H1 (cell line): ENCODE measurements around the gene DUOX1. TPM values are rescaled to one million over a fixed set of nuclear protein-coding genes. Genes with fewer than 3 reads are reported as not detected.

Experiments
- EZH2 ChIP-seq: fragments of 200-600 bp; sonication (generic); IDR thresholded peaks from 2 replicates; pipeline ENCODE4 v1.7.1; 2012; ENCODE audit warnings: low read depth, mild to moderate bottlenecking, moderate library complexity, low read length, inconsistent platforms; ENCODE audit not compliant: severe bottlenecking
- polyA plus RNA-seq, 7 experiments: library from polyadenylated mRNA; depleted of rRNA in 3 of 7; stranded (reverse) in 5 of 7; unstranded in 2 of 7; fragments of >200 nt in 5 of 7; fragments of 200-250 nt in 2 of 7; gene quantifications; 1 replicate in 5 of 7; 2 replicates in 1 of 7; 4 replicates in 1 of 7; pipeline versions ENCODE4 v1.2.1 to v1.2.3, GENCODE V29; 2011 to 2013; ENCODE audit warnings: missing spikeins in 2 of 7, mixed read lengths in 2 of 7
- total RNA-seq: library from RNA; stranded (reverse); fragmentation: NEBNext Ultra II Directional; extraction: Animal tissue kit (Norgen Biotek cat#: 25700); gene quantifications from 2 replicates; pipeline ENCODE4 v1.2.1, GENCODE V29; 2021

Gene DUOX1
- total and polyA plus RNA-seq, 2 of the 8 experiments (the other 6 are each of a cell fraction or from before 2014, with no cell fraction given) = 0.84 to 1.4 TPM

DNA sequence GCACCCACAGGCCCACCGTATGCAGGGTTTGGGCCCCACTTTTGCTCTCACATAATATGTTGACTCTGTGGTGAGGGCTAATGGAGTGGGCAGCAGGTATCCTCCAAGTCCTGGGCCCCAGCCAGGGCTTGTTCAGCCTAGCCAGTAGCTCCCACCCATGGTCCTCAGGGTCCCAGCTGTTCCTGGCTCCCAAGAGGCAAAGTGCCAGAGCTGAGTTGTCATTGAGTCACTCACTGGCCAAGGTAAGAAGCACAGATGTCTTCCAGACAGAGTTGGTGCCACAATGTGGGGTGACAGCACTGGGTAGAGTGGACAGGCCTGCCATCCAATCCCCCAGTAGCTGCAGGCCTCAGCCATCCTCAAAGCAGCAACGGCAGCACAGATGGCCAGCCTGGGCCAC lies 53.7 kb downstream of the DUOX1 start (continued):
- TF ChIP-seq EZH2 = no peak
